Measurements from ENCODE around the gene CREB1.

CREB1 gene

DNA sequence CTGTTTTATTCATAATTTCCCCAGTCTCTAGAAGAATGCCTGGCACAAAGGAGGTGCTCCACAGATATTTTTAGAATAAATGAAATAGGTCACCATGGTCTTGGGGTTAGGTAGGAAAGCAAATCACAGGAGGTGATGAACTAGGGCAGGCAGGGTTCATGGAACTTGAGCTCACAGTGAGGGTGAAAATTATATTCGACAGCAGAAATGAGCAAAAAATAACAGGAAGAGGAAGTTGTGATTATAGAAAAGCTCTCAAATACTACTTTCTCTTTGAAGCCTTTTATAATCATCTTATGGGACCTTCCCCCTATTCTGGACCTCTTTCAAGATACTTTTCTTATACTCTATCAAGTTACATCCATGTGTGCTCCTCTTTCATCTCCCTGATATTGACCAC is 4.5 kb upstream of the CREB1 start:
- H3K4me3 ChIP-seq (replicated peaks; ENCODE audit: low read depth, low read length), result no peak overlapping the region
- TF ChIP-seq, protein P1, sequence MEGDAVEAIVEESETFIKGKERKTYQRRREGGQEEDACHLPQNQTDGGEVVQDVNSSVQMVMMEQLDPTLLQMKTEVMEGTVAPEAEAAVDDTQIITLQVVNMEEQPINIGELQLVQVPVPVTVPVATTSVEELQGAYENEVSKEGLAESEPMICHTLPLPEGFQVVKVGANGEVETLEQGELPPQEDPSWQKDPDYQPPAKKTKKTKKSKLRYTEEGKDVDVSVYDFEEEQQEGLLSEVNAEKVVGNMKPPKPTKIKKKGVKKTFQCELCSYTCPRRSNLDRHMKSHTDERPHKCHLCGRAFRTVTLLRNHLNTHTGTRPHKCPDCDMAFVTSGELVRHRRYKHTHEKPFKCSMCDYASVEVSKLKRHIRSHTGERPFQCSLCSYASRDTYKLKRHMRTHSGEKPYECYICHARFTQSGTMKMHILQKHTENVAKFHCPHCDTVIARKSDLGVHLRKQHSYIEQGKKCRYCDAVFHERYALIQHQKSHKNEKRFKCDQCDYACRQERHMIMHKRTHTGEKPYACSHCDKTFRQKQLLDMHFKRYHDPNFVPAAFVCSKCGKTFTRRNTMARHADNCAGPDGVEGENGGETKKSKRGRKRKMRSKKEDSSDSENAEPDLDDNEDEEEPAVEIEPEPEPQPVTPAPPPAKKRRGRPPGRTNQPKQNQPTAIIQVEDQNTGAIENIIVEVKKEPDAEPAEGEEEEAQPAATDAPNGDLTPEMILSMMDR (IDR thresholded peaks at IDR 0.05; ENCODE audit: low read length, missing control alignments), result no peak
- DNase-seq (ENCODE audit: low read depth), result no peak

DNA sequence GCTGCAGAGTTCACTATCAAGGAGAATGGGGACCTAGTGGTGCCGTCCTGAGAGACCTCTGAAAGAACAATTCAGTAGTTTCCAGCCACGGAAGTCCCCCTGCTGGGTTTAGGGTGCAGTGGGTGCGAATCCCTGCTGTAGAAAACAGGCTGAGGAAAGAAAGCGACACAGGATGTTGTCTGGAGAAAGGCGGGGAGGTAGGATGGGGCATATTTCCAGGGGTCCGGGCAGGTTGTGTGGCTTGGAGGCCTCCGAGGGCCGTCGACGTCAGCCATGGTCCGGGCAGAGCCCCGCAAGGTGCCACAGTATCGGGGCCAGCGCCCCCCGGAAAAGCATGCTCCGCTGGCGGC is 807 bp upstream of the CREB1 start:
- peak overlapping the region; percentile 71 for H3K4me3 ChIP-seq (replicated peaks; ENCODE audit: low read depth, low read length)
- TF ChIP-seq, protein P1 (IDR thresholded peaks at IDR 0.05; ENCODE audit: low read length, missing control alignments), result peak; percentile 19
- DNase-seq (ENCODE audit: low read depth), result peak; percentile 42

DNA sequence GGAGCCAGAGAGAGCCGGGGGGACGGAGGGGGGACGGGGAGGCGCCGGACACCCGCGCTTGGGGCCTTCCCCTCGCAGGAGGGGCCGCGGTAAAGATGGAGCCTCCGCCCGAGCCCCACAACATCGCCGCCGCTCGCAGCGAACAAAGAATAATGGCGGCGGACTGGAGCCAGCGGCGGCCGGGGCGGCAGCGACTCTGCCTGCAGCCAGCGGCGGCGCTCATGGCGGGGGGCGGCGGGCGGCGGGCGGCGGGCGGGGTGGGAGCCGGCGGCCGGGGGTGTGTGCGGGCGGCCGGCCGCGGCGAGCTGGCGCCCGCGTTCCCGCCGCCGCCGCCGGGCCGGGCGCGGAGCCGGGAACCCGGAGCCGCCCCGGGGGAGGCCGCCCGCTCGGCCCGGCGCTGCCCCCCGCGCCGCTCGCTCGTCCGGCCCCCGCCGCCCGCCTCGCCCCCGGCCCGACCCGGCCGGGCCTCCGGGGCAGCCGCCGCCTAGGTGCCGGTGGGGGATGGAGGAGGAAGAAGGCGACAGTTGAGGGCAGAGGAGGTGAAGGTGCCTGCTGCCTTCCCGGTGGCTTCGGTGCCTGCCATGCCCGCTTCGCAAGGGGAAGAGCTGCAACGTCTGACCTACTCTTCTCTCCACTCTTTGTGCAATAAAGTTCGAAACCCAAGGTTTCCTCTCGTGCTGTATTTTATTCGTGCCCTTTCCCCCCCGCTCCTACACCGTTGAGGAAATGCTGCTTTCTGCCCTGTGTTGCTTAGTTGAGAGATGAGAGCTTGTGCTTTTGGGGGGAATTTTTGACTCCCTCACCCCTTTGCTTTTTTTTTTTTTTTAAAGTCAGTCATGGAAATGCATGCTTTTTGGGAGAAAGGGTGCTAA is 634 bp downstream of the CREB1 start:
- TF ChIP-seq, protein P1 (IDR thresholded peaks at IDR 0.05; ENCODE audit: low read length, missing control alignments), result no peak
- peak overlapping the region; percentile 81 for H3K4me3 ChIP-seq (replicated peaks; ENCODE audit: low read depth, low read length)

DNA sequence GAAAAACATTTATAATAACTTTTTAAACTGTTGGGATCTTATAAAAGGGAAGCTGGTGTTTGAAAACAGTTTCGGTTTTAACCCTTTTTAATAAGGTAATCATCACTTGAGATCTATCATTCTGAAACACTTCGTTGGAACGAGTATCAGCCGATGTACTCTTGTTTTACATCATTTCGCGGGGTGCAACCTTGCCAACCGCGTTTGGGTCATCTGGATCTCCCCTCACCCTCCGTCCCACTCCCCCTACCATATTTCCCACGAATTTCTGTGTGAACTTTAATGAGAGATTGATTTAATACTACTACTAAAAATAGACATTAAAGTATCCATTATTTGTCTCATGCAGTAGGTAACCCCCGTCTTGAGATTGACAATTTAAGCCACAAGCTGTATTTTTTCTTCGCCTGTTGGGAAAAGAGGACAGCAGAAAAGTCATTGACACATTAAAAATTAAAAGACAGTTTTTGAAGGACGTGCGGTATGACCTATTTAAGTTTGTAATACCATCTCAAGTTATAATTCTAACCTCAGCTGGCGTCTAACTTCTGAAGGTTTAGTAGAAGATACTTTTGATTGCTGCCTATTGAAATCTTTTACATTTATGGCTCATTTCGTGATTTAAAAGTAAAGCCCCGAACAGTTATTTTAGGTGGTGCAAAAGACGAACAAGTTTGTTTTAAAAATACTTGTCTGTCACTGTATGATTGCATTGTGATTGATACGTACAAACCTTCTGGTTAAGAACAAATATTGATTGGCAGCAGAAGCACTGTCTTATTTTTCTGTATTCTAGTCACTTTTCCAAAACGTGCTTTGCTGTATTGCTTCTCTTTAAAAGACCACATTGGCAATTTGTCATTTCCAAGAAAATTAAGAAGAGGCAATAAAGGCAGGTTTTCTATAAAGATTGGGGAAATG is 1.5 kb downstream of the CREB1 start:
- H3K4me3 ChIP-seq (replicated peaks; ENCODE audit: low read depth, low read length), result peak overlapping the region; percentile 81
- TF ChIP-seq, protein P1 (IDR thresholded peaks at IDR 0.05; ENCODE audit: low read length, missing control alignments), result no peak
- DNase-seq (ENCODE audit: low read depth), result peak; percentile 22

More for the DNA sequence above, 634 bp downstream of the CREB1 start:
- DNase-seq (ENCODE audit: low read depth), result peak; percentile 51

DNA sequence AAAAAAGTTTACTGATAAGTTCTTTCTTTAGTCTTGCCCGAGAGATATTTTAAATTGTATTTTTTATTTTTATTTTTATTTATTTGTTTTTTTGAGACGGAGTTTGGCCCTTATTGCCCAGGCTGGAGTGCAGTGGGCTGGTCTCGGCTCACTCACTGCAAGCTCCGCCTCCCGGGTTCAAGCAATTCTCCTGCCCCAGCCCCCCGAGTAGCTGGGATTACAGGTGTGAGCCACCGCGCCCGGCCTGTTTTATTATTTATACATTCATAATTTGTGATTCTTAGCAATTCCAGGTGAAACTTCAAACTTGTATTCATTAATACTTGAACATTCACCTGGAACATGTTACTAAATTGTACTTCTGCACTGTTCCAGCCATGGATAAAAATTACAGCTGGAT is 2.9 kb downstream of the CREB1 start:
- H3K4me3 ChIP-seq (replicated peaks; ENCODE audit: low read depth, low read length), result no peak overlapping the region
- no peak for DNase-seq (ENCODE audit: low read depth)
- TF ChIP-seq, protein P1 (IDR thresholded peaks at IDR 0.05; ENCODE audit: low read length, missing control alignments), result no peak

DNA sequence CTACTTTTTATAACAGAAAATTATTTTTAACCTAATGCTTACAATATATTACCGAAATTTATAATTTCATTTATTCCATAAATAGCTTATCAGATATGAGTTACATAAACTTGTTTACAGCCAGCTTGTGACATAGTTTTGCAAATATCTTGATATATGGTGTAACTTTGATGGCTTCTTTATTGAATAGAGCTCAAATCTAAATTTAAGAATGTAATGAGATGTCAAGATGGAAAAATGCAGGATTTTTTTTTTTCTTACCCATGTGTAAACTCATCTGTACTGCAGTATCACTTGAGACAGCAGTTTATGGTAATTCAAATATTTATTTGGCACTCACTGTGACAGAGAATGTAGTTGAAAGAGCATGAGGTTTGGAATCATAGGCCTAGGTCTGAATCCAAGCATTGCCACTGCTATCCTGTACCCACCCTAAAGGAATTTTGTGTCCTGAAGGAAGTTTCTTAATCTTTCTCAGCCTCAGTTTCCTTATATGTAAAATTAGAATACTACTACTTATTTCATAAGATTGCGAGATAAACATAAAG is 3.8 kb downstream of the CREB1 start:
- DNase-seq (ENCODE audit: low read depth), result no peak
- no peak overlapping the region for H3K4me3 ChIP-seq (replicated peaks; ENCODE audit: low read depth, low read length)
- TF ChIP-seq, protein P1 (IDR thresholded peaks at IDR 0.05; ENCODE audit: low read length, missing control alignments), result no peak

Data from fibroblast of pulmonary artery (primary cell).